MCF 10A (cell line): ENCODE results near the gene LRRC74B. TPM values are rescaled to one million over a fixed set of nuclear protein-coding genes. Genes with fewer than 3 reads are reported as not detected.
"Not testable (repeated sequence)": the region's sequence is repeated elsewhere in the genome, so short reads cannot be mapped to it uniquely, and the experiment has no call there.

Source experiments
- BruUV-seq: library from RNA; stranded (reverse); fragments of 400-500 nt; replicated peaks from 2 replicates; lab custom pipeline; 2021; lab: Mats Ljungman, UMichigan
- CTCF ChIA-PET: fragments of 300-600 bp; sonication (Branson Sonifier 250); formaldehyde crosslinking; extraction: SDS; loops from one replicate; lab custom pipeline; 2021; ENCODE audit warnings: antibody characterized with exemption, inconsistent platforms; lab: Yijun Ruan, JAX
- POLR2A ChIA-PET: fragments of 300-600, 350-650 bp; sonication (Branson Sonifier 250); formaldehyde crosslinking; extraction: SDS; loops from one replicate; lab custom pipeline; 2020; ENCODE audit warnings: antibody characterized with exemption, inconsistent platforms; lab: Yijun Ruan, JAX
- DNase-seq: peaks from one replicate; pipeline ENCODE4 v3.0.0-alpha.2; 2018; ENCODE audit not compliant: unreplicated experiment
- H3K27ac Mint-ChIP-seq: one replicate; pipeline ENCODE4 v1.8.0; 2022; ENCODE audit warnings: mild to moderate bottlenecking, low read depth, mixed read lengths; ENCODE audit not compliant: unreplicated experiment
- H3K27me3 Mint-ChIP-seq: one replicate; pipeline ENCODE4 v1.8.0; 2022; ENCODE audit warnings: mixed read lengths; ENCODE audit not compliant: insufficient read depth, unreplicated experiment
- H3K36me3 Mint-ChIP-seq: one replicate; pipeline ENCODE4 v1.8.0; 2022; ENCODE audit warnings: mild to moderate bottlenecking, moderate library complexity, mixed read lengths; ENCODE audit not compliant: insufficient read depth, unreplicated experiment
- H3K4me1 Mint-ChIP-seq: one replicate; pipeline ENCODE4 v1.8.0; 2022; ENCODE audit warnings: mixed read lengths; ENCODE audit not compliant: insufficient read depth, unreplicated experiment
- H3K4me3 Mint-ChIP-seq: one replicate; pipeline ENCODE4 v1.8.0; 2022; ENCODE audit warnings: mild to moderate bottlenecking, moderate library complexity, mixed read lengths; ENCODE audit not compliant: unreplicated experiment
- H3K9me3 Mint-ChIP-seq: one replicate; pipeline ENCODE4 v1.8.0; 2022; ENCODE audit warnings: mixed read lengths; ENCODE audit not compliant: unreplicated experiment
- CTCF ChIP-seq: fragments of 200-600 bp; IDR thresholded peaks from one replicate; pipeline ENCODE4 v1.8.0; 2022; ENCODE audit warnings: antibody characterized with exemption, mild to moderate bottlenecking; ENCODE audit not compliant: unreplicated experiment
- intact Hi-C: fragments of 100-400 bp; cut with micrococcal nuclease; formaldehyde crosslinking; loops from 2 replicates; pipeline ENCODE4 v1.14.1; 2022
- total RNA-seq: library from RNA; stranded (reverse); gene quantifications from 2 replicates; pipeline ENCODE4 v1.2.3, GENCODE V29; 2022

The LRRC74B gene
- total RNA-seq, 1 experiment from 2014 or later, result not detected

GRCh38 chr22:21055880-21056319 is 10.2 kb downstream of the LRRC74B start:
- H3K27me3 Mint-ChIP-seq, result no peaks in the 10 kb centered on the region
- no peak overlapping the region for H3K4me3 Mint-ChIP-seq
- no peaks in the 10 kb centered on the region for H3K36me3 Mint-ChIP-seq
- H3K4me1 Mint-ChIP-seq, result peaks cover 14% of the 10 kb centered on the region
- ChIA-PET POLR2A (interaction anchor here (0.5 to 1.0 kb wide), 2 partner anchors 32 to 54 kb away, joined by 3 to 4 read pairs; partner anchors contain the start of gene THAP7), CTCF (interaction anchor here (0.6 to 0.7 kb wide), 3 partner anchors 11 to 692 kb away, joined by 3 to 6 read pairs (median 3); no protein-coding TSS in a partner anchor)
- intact Hi-C loops, result no loop called here
- no peaks in the 10 kb centered on the region for H3K9me3 Mint-ChIP-seq
- H3K27ac Mint-ChIP-seq, result no peak overlapping the region
- BruUV-seq, result no TSS peak
- TF ChIP-seq CTCF, result no peak
- no peak for DNase-seq

GRCh38 chr22:21060363-21060762 is 14.6 kb downstream of the LRRC74B start:
- H3K4me3 Mint-ChIP-seq, H3K27ac Mint-ChIP-seq, POLR2A ChIA-PET, DNase-seq, H3K36me3 Mint-ChIP-seq, BruUV-seq, CTCF ChIA-PET, H3K4me1 Mint-ChIP-seq, H3K9me3 Mint-ChIP-seq, H3K27me3 Mint-ChIP-seq, intact Hi-C loops: not testable (repeated sequence)

GRCh38 chr22:21061660-21062321 is 16.0 kb downstream of the LRRC74B start:
- CTCF ChIA-PET, H3K27ac Mint-ChIP-seq, H3K4me1 Mint-ChIP-seq, DNase-seq, BruUV-seq, H3K9me3 Mint-ChIP-seq, POLR2A ChIA-PET, H3K4me3 Mint-ChIP-seq, H3K36me3 Mint-ChIP-seq, intact Hi-C loops: not testable (repeated sequence)
- peaks cover 13% of the 10 kb centered on the region for H3K27me3 Mint-ChIP-seq

- H3K36me3 Mint-ChIP-seq, H3K4me3 Mint-ChIP-seq, intact Hi-C loops, BruUV-seq, H3K4me1 Mint-ChIP-seq, H3K9me3 Mint-ChIP-seq, DNase-seq, H3K27ac Mint-ChIP-seq: not testable (repeated sequence)
- POLR2A ChIA-PET, result interaction anchor here (1.2 kb wide), 1 partner anchor 10 kb away, joined by 3 read pairs; no protein-coding TSS in a partner anchor
- peaks cover 13% of the 10 kb centered on the region for H3K27me3 Mint-ChIP-seq
- CTCF ChIA-PET, result interaction anchor here (0.6 to 1.3 kb wide), 2 partner anchors 12 to 178 kb away, joined by 3 to 4 read pairs; no protein-coding TSS in a partner anchor
Observed at GRCh38 chr22:21064425-21064824, 18.7 kb downstream of the LRRC74B start.

GRCh38 chr22:21064917-21065864 is 19.4 kb downstream of the LRRC74B start:
- DNase-seq, result no peak
- Mint-ChIP-seq H3K36me3 (no peaks in the 10 kb centered on the region), H3K27ac (no peak overlapping the region), H3K4me3 (no peak overlapping the region), H3K27me3 (peaks cover 13% of the 10 kb centered on the region), H3K4me1 (no peaks in the 10 kb centered on the region), H3K9me3 (no peaks in the 10 kb centered on the region)
- ChIA-PET CTCF (interaction anchor here (0.6 to 1.3 kb wide), 2 partner anchors 12 to 179 kb away, joined by 3 to 4 read pairs; no protein-coding TSS in a partner anchor), POLR2A (interaction anchor here (1.0 kb wide), 1 partner anchor 36 kb away, joined by 3 read pairs; no protein-coding TSS in a partner anchor)
- no TSS peak for BruUV-seq
- intact Hi-C loops, result no loop called here
- TF ChIP-seq CTCF, result no peak
